GM18499 (cell line): ENCODE data around the gene ADAMTSL2.

Experiments
- ATAC-seq: cut with Tn5 transposase; IDR thresholded peaks from one replicate; pipeline ENCODE4 v1.9.1; 2021; ENCODE audit warnings: moderate number of reproducible peaks; ENCODE audit not compliant: insufficient read depth, unreplicated experiment

The ADAMTSL2 gene

GRCh38 chr9:133534346-133535291 is at the start of gene ADAMTSL2:
Gene ADAMTSL2, plus strand, starts transcription at chr9:133534704. Its CDS starts 2,009 bp downstream, at chr9:133536713.
- ATAC-seq: no peak

DNA sequence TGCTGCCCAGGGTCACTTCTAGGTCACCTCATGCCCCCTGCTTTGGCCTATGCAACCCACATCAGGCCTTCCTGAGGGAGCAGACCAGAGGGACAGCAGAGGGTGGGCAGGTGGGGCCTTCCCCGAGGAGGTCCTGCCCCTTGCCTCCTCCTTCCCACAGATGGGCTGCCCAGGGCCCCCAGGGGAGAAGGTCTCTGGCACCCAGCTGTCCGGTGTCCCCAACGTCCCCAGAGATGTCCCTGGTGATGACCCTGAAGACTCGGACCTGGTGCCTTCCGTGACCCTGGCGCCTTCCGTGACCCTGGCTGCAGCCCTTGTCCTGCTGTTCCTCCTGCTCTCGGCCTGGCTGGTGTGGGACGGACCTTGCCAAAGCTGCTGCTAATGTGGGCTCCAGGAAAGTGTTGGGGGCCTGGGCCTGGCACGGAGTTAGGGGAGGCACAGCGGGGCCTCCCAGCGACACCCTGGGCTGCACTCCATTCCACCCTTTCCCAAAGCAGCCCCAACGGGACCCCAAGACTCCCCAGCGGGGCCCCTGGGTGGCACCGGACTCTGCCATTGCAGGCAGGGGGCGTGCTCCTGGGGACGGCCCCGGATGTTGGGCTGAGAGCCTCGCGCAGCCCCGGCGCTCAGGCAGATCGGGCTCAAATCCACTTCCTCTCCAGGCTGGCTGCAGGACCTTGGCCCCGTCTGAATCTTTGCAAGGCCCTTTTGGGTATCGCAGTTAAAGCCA is 48.8 kb upstream of the ADAMTSL2 start:
- no peak for ATAC-seq

DNA sequence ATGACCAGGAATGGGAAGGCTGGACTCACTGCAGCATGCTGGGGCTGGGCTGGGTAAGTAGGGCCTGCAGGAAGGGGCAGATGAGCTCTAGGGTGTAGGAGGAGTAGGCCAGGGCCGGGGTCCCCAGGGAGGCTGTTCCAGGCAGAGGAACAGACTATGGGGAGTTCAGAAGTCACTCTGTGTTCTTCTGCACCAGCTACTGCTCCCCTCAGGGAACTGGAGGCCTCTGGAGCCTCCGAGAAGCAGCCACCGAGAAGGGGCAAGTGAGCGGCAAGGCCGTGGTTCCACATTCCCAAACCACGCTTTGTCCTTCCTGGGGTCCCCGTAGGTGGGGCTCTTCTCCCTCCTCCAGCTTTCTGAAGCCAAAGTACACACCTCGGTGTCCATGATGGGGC is 47.2 kb upstream of the ADAMTSL2 start:
- ATAC-seq: no peak

- no peak for ATAC-seq
These were observed 45.7 kb upstream of the ADAMTSL2 start for GRCh38 chr9:133488686-133489252.

DNA sequence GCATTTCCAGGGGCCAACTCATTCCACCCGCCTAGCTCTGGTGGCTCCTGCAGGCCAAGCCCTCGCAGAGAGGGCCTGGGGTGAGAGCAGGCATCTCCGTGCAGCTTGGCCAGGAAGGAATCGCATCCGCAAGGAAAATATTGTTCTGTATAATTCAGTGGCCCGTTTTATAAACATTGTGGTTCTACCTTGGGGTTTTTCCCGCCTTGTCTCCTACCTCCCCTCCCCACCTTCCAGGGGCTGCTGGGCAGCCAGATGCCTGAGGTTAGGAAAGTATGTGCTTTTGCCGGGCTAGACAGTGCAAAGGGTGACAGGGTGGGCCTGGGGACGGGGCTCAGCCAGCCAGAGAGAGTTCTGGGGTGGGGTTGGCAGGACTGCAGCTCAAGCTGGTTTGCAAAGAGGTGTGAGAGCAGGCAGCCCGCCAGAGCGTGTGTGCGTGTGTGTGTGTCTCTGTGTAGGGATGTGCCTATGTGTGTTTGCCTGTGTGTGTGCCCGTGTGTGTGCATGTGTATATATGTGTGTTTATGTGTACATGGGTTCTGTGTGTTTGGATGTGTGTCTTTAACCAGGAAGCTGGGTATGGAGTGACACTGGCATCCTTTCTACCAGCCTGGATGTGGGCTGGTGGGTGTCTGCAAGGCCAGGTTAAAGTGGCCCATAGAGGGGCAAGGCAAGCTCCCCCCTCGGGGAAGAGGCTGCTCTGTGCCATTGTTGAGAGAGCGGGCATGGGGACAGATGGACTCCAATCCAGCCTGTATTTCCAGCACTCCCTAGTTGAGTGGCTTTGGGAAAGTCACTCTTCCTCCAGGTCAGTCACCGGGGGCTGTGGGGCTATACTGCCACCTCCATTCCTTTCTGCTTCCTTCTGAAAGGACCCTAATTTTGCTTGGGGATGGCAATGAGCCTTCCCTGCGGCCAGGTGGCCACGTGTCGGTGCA is 45.0 kb upstream of the ADAMTSL2 start:
- no peak for ATAC-seq

GRCh38 chr9:133490201-133490681 is 44.3 kb upstream of the ADAMTSL2 start:
- ATAC-seq: no peak

DNA sequence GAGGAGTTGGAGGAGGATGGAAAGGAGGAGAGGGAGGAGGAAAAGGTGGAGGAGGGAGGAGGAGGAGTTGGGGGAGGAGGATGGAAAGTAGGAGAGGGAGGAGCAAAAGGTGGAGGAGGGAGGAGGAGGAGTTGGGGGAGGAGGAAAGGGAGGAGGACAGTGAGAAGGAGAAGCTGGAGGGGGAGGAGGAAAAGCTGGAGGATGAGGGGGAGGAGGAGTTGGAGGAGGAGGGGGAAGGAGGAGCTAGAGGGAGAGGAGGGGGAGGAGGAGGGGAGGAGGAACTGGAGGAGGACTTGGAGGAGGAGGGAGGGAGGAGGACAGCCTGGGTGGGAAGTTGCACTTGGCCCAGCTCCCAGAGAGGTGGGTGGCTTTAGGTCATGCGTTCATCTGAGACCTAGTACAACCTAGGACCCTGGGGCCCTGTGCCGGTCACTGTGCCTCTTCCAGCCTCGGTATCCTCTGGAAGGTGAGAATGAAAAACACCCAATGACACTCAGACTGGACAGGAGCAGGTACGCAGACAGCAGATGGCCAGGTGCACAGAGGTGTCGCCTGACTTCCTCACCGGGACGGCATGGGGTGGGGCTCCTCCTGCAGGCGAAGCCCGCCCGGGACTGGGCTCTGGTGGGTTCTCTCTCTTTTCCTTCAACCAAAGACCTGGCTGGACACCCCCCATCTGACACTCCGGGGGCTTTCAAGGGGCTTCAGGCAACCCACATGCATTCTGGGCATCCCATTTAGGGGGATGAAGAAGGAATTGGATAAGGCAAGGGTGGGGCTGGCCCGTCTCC is 43.4 kb upstream of the ADAMTSL2 start:
- no peak for ATAC-seq

GRCh38 chr9:133491656-133491925 is 42.9 kb upstream of the ADAMTSL2 start:
- no peak for ATAC-seq

GRCh38 chr9:133492061-133493021 is 42.2 kb upstream of the ADAMTSL2 start:
- no peak for ATAC-seq

- ATAC-seq: no peak
These were observed 41.1 kb upstream of the ADAMTSL2 start for GRCh38 chr9:133493428-133493827.

- no peak for ATAC-seq
These were observed 40.5 kb upstream of the ADAMTSL2 start for GRCh38 chr9:133493845-133494540.

DNA sequence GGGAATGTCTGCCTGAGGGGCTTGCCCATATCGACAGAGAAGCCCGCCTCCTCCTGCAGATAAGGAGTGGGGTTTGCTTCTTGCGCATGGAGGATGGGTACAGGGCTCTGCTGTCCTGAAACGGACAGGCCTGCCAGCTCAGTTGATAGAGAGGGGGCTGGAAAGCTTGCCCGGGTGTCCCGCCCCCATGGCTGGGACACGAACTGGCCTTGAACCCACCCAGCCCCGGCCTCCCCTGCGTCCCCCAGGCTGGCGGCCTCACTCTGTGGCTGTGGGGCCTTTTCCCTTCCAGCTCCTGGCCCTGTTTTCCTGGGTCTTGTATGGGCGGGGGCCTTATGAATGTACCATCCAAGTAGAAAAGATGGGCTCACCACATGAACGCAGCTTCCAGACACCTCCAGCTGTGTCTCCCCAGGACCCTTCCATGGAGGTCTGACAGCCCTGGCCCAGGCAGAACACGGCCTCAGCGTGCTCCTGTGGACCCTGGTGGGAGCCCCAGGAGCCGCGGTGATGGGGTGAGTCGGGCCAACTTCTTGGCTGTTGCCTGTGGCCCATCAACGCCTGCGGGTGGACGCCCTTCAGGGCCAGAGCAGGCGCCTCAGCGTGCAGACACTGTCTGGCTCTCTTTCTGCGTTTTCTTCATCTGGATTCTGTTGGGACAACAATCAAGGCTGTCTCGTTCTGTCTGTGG is 39.7 kb upstream of the ADAMTSL2 start:
- no peak for ATAC-seq

- no peak for ATAC-seq
These were observed 38.9 kb upstream of the ADAMTSL2 start for GRCh38 chr9:133495327-133496293.

DNA sequence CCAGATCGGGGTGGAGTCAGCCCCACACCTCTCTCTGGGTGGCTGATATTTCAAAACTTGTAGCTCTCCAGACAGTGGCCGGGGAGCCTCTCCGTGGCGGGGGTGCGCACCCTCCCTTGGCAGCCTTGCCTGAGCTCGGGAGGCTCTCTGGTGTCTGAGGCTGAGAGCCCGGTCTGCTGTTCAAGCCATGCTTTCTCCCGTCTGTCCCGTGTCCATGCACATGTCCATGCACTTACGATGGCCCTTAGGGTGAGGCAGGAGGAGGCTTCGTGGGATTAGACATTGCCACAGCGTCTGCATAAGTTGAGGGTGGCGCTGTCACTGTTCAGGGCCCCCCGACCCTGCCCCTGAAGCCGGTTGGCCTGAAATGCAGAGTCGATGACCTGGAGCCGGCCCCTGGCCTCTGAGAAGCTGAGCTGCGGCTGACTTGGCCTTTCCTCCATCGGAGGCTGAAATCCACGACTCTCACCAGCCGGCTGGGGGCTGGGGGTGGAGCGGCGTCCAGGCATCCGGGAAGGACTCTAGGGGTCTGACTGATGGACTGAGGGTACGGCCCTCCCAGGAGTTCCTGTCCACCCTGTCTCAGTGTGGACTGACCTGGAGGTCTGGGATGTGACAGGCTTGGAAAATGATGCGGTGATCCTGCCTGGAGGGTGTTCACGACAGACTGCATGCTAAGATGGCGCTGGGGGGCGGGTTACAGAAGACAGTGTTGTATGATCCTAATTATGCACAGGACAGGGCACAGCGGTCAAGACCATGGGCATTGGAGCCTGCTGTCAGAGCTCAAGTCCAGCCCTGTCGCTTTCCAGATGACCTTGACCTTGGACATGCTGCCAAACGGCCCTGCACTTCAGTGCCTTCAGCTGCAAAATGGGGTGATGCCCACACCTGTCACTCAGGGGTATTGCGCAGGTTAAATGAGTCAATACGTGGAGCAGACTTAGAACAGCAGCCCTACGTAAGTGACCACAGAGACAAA is 37.4 kb upstream of the ADAMTSL2 start:
- no peak for ATAC-seq
